A673 (cell line): ENCODE data around the gene KLF7.

Experiments
- EZH2 ChIP-seq: fragments of 200-600 bp; sonication (generic); IDR thresholded peaks from 2 replicates; pipeline ENCODE4 v1.6.1; 2017; ENCODE audit warnings: borderline replicate concordance, low read depth, mild to moderate bottlenecking, mixed read lengths, antibody characterized with exemption, low read length; ENCODE audit not compliant: poor library complexity, severe bottlenecking
- TF ChIP-seq, protein P1 (sequence below): fragments of 300-800, 200-600 bp; sonication (generic); conservative IDR thresholded peaks from 2 replicates; pipeline ENCODE4 v1.5.1; 2017; ENCODE audit warnings: low read depth, mild to moderate bottlenecking, antibody characterized with exemption, low read length, moderate library complexity, mixed read lengths

- TF ChIP-seq, protein P1, sequence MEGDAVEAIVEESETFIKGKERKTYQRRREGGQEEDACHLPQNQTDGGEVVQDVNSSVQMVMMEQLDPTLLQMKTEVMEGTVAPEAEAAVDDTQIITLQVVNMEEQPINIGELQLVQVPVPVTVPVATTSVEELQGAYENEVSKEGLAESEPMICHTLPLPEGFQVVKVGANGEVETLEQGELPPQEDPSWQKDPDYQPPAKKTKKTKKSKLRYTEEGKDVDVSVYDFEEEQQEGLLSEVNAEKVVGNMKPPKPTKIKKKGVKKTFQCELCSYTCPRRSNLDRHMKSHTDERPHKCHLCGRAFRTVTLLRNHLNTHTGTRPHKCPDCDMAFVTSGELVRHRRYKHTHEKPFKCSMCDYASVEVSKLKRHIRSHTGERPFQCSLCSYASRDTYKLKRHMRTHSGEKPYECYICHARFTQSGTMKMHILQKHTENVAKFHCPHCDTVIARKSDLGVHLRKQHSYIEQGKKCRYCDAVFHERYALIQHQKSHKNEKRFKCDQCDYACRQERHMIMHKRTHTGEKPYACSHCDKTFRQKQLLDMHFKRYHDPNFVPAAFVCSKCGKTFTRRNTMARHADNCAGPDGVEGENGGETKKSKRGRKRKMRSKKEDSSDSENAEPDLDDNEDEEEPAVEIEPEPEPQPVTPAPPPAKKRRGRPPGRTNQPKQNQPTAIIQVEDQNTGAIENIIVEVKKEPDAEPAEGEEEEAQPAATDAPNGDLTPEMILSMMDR = no peak
- TF ChIP-seq EZH2 = no peak
These were observed 77.5 kb downstream of the KLF7 start for GRCh38 chr2:207088276-207088675.
